ENCODE measurements around the gene FGF14. TPM values are rescaled to one million over a fixed set of nuclear protein-coding genes. Genes with fewer than 3 reads are reported as not detected.

Gene FGF14
- total RNA-seq, 2 experiments from 2014 or later, result not detected

DNA sequence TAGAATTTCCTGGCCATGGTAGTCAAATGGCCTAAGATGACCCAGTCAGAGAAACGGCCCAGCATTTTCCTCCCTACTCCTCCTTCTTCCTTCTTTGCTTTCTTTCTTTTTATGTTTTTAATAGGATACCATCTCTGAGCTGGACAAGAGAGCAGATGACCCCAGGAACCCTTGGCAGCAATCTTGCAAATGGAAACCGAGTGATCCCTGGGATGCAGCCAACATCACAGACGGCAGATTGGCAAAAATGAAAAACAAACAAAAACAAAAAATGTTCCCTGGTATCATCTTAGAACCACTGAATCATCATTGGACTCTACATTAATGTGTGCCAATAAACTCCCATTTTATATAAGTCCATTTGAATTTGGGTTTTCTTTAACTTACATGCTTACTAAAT, 424.4 kb downstream of the FGF14 start:
- H4K20me1 ChIP-seq (ENCODE audit: insufficient read depth, low read length), result no peaks in the 10 kb centered on the region
- POLR2A ChIA-PET, result no interaction called here
- no peaks in the 10 kb centered on the region for H3K9me3 ChIP-seq (ENCODE audit: low read length)
- no peaks in the 10 kb centered on the region for H3K4me1 ChIP-seq (ENCODE audit: insufficient read depth, low read length, poor library complexity, severe bottlenecking)
- H3K4me2 ChIP-seq (ENCODE audit: low read length), result no peak overlapping the region
- no peaks in the 10 kb centered on the region for H3K9me2 ChIP-seq (ENCODE audit: insufficient read depth, low read length)
- H3K27ac ChIP-seq (ENCODE audit: low read depth, low read length, poor library complexity, severe bottlenecking), result no peak overlapping the region
- no TSS peak for BruUV-seq (replicated peaks)
- intact Hi-C loops (cut with micrococcal nuclease; ENCODE audit: unreplicated experiment), result no loop called here
- no peak overlapping the region for H2AFZ ChIP-seq (ENCODE audit: low read length)
- no peak overlapping the region for H3K4me3 ChIP-seq (ENCODE audit: low read depth, low read length, poor library complexity, severe bottlenecking)
- DNase-seq (ENCODE audit: low spot score), result no peak
- no peaks in the 10 kb centered on the region for H3K79me2 ChIP-seq (ENCODE audit: insufficient read depth, low read depth, low read length)
- H3K36me3 ChIP-seq (ENCODE audit: insufficient read depth, low read length), result no peaks in the 10 kb centered on the region
- CTCF ChIA-PET (ENCODE audit: unreplicated experiment), result no interaction called here
- TF ChIP-seq EZH2phosphoT487 (IDR thresholded peaks at IDR 0.05; ENCODE audit: borderline replicate concordance, low read depth, low read length), result no peak
- TF ChIP-seq, protein P1, sequence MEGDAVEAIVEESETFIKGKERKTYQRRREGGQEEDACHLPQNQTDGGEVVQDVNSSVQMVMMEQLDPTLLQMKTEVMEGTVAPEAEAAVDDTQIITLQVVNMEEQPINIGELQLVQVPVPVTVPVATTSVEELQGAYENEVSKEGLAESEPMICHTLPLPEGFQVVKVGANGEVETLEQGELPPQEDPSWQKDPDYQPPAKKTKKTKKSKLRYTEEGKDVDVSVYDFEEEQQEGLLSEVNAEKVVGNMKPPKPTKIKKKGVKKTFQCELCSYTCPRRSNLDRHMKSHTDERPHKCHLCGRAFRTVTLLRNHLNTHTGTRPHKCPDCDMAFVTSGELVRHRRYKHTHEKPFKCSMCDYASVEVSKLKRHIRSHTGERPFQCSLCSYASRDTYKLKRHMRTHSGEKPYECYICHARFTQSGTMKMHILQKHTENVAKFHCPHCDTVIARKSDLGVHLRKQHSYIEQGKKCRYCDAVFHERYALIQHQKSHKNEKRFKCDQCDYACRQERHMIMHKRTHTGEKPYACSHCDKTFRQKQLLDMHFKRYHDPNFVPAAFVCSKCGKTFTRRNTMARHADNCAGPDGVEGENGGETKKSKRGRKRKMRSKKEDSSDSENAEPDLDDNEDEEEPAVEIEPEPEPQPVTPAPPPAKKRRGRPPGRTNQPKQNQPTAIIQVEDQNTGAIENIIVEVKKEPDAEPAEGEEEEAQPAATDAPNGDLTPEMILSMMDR (conservative IDR thresholded peaks at IDR 0.05; ENCODE audit: low read length), result no peak

DNA sequence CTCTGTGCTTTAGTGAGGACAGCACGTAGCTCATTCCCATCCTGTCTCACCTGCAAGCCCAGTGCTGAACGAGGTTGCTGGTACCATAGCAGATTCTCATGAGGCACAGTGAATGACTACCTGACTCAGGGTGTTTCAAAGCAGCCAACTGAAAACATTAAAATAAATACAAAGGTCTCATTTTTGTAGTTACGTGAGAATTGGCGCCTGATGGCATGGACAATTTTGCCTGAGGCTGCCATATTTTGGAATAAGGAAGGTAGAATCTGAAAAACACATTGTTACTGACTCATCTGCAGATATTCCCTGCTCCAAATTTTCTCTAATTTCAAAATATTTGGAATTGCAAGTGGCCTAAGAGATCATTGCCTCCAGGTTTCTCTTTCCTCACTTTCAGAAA, 429.7 kb downstream of the FGF14 start:
- no peaks in the 10 kb centered on the region for H3K4me1 ChIP-seq (ENCODE audit: insufficient read depth, low read length, poor library complexity, severe bottlenecking)
- no peak overlapping the region for H3K27ac ChIP-seq (ENCODE audit: low read depth, low read length, poor library complexity, severe bottlenecking)
- no peak for DNase-seq (ENCODE audit: low spot score)
- no peaks in the 10 kb centered on the region for H4K20me1 ChIP-seq (ENCODE audit: insufficient read depth, low read length)
- no TSS peak for BruUV-seq (replicated peaks)
- no peak overlapping the region for H2AFZ ChIP-seq (ENCODE audit: low read length)
- H3K9me2 ChIP-seq (ENCODE audit: insufficient read depth, low read length), result no peaks in the 10 kb centered on the region
- no peaks in the 10 kb centered on the region for H3K9me3 ChIP-seq (ENCODE audit: low read length)
- TF ChIP-seq EZH2phosphoT487 (IDR thresholded peaks at IDR 0.05; ENCODE audit: borderline replicate concordance, low read depth, low read length), result no peak
- TF ChIP-seq, protein P1 (conservative IDR thresholded peaks at IDR 0.05; ENCODE audit: low read length), result no peak
- intact Hi-C loops (cut with micrococcal nuclease; ENCODE audit: unreplicated experiment), result no loop called here
- ChIA-PET CTCF (ENCODE audit: unreplicated experiment) (no interaction called here), POLR2A (interaction anchor here (0.7 kb wide), 1 partner anchor 74 kb away, joined by 3 read pairs; no protein-coding TSS in a partner anchor)
- no peaks in the 10 kb centered on the region for H3K36me3 ChIP-seq (ENCODE audit: insufficient read depth, low read length)
- no peak overlapping the region for H3K4me2 ChIP-seq (ENCODE audit: low read length)
- no peaks in the 10 kb centered on the region for H3K79me2 ChIP-seq (ENCODE audit: insufficient read depth, low read depth, low read length)
- no peak overlapping the region for H3K4me3 ChIP-seq (ENCODE audit: low read depth, low read length, poor library complexity, severe bottlenecking)

DNA sequence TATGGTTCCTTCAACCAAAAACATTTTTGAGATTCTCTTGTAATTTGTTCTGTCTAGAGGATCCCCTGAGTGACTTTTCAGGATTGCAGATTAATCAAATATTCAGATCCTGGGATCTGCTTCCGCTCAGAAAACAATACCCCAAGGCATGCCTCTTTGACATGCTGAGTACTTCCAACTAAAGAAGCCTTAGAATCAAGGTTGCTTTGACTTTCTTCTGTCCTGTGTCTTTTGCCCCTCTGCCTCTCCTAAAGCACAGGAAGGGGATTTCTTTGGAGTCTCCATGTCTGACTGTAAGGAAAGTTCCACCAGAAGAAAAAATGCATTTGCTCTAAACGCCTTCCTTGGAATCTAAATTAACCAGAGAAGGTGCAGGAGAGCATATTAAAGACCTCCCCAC, 431.5 kb downstream of the FGF14 start:
- BruUV-seq (replicated peaks), result no TSS peak
- no peaks in the 10 kb centered on the region for H3K36me3 ChIP-seq (ENCODE audit: insufficient read depth, low read length)
- no peaks in the 10 kb centered on the region for H4K20me1 ChIP-seq (ENCODE audit: insufficient read depth, low read length)
- no peak overlapping the region for H3K4me3 ChIP-seq (ENCODE audit: low read depth, low read length, poor library complexity, severe bottlenecking)
- H2AFZ ChIP-seq (ENCODE audit: low read length), result no peak overlapping the region
- H3K27ac ChIP-seq (ENCODE audit: low read depth, low read length, poor library complexity, severe bottlenecking), result no peak overlapping the region
- H3K9me2 ChIP-seq (ENCODE audit: insufficient read depth, low read length), result no peaks in the 10 kb centered on the region
- H3K9me3 ChIP-seq (ENCODE audit: low read length), result no peaks in the 10 kb centered on the region
- intact Hi-C loops (cut with micrococcal nuclease; ENCODE audit: unreplicated experiment), result no loop called here
- no peaks in the 10 kb centered on the region for H3K4me1 ChIP-seq (ENCODE audit: insufficient read depth, low read length, poor library complexity, severe bottlenecking)
- DNase-seq (ENCODE audit: low spot score), result no peak
- H3K4me2 ChIP-seq (ENCODE audit: low read length), result no peak overlapping the region
- POLR2A ChIA-PET, result no interaction called here
- H3K79me2 ChIP-seq (ENCODE audit: insufficient read depth, low read depth, low read length), result no peaks in the 10 kb centered on the region
- no peak for TF ChIP-seq EZH2phosphoT487 (IDR thresholded peaks at IDR 0.05; ENCODE audit: borderline replicate concordance, low read depth, low read length)
- TF ChIP-seq, protein P1 (conservative IDR thresholded peaks at IDR 0.05; ENCODE audit: low read length), result no peak
- CTCF ChIA-PET (ENCODE audit: unreplicated experiment), result no interaction called here
